Neural progenitor cell (in vitro differentiated cells): ENCODE results near the gene ABHD5.

Source experiments
- EZH2phosphoT487 ChIP-seq: fragments of 200-600 bp; sonication (generic); IDR thresholded peaks from 2 replicates; pipeline ENCODE4 v1.6.1; 2017; ENCODE audit warnings: antibody characterized with exemption
- TF ChIP-seq, protein P1 (sequence below): fragments of 200-600 bp; sonication (generic); IDR thresholded peaks from 2 replicates; pipeline ENCODE4 v1.5.1; 2017; ENCODE audit warnings: antibody characterized with exemption, mild to moderate bottlenecking

DNA sequence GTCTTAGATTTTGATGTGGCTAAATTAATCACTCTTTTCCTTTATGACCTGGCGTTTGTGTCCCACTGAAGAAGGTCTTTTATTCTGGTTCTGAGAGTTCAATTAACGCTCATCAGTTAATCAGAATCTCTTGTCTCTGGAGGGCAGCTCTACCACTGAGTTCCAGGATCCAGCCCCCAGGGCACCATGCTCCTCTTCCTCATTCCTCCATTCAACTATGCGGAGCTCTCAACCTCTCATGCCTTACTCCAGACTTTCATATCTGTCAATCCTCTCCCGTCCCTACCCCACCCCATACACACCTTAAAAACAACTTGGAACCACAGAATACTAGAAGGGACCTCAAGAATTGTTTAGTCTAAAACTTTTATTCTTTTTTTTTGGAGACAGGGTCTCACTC, 4.8 kb upstream of the ABHD5 start:
- TF ChIP-seq EZH2phosphoT487 = no peak
- TF ChIP-seq, protein P1, sequence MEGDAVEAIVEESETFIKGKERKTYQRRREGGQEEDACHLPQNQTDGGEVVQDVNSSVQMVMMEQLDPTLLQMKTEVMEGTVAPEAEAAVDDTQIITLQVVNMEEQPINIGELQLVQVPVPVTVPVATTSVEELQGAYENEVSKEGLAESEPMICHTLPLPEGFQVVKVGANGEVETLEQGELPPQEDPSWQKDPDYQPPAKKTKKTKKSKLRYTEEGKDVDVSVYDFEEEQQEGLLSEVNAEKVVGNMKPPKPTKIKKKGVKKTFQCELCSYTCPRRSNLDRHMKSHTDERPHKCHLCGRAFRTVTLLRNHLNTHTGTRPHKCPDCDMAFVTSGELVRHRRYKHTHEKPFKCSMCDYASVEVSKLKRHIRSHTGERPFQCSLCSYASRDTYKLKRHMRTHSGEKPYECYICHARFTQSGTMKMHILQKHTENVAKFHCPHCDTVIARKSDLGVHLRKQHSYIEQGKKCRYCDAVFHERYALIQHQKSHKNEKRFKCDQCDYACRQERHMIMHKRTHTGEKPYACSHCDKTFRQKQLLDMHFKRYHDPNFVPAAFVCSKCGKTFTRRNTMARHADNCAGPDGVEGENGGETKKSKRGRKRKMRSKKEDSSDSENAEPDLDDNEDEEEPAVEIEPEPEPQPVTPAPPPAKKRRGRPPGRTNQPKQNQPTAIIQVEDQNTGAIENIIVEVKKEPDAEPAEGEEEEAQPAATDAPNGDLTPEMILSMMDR = no peak
